ENCODE data around the gene HOXA6. TPM values are rescaled to one million over a fixed set of nuclear protein-coding genes. Genes with fewer than 3 reads are reported as not detected.

Gene HOXA6
- total RNA-seq, 2 donors from 2014 or later = 0.31 TPM; not detected in 1

GRCh38 chr7:27116962-27117886 is 30.4 kb downstream of the HOXA6 start:
- ATAC-seq = no peak
- no peak for DNase-seq (ENCODE audit: low spot score in 2 of 2)
- Mint-ChIP-seq H3K36me3 (no peaks in the 10 kb centered on the region), H3K9me3 (no peaks in the 10 kb centered on the region), H3K27ac (no peak overlapping the region)

GRCh38 chr7:27116031-27116961 is 31.3 kb downstream of the HOXA6 start:
- DNase-seq (ENCODE audit: low spot score in 2 of 2) (no peak), ATAC-seq (no peak)
- Mint-ChIP-seq H3K36me3 (no peaks in the 10 kb centered on the region), H3K27ac (no peak overlapping the region), H3K9me3 (no peaks in the 10 kb centered on the region)

GRCh38 chr7:27115221-27116026 is 32.1 kb downstream of the HOXA6 start:
- DNase-seq (ENCODE audit: low spot score in 2 of 2) = no peak
- Mint-ChIP-seq H3K36me3 (no peaks in the 10 kb centered on the region), H3K9me3 (no peaks in the 10 kb centered on the region), H3K27ac (no peak overlapping the region)
- ATAC-seq = no peak

GRCh38 chr7:27114881-27115220 is 32.7 kb downstream of the HOXA6 start:
- H3K27ac Mint-ChIP-seq = no peak overlapping the region
- H3K9me3 Mint-ChIP-seq = no peaks in the 10 kb centered on the region
- DNase-seq (ENCODE audit: low spot score in 2 of 2) (no peak), ATAC-seq (no peak)
- no peaks in the 10 kb centered on the region for H3K36me3 Mint-ChIP-seq

- Mint-ChIP-seq H3K9me3 (no peaks in the 10 kb centered on the region), H3K27ac (no peak overlapping the region), H3K36me3 (no peaks in the 10 kb centered on the region)
- DNase-seq (ENCODE audit: low spot score in 2 of 2) = no peak
- no peak for ATAC-seq
Measured at GRCh38 chr7:27113991-27114769, 33.4 kb downstream of the HOXA6 start.

GRCh38 chr7:27112955-27113949 is 34.3 kb downstream of the HOXA6 start:
- no peak overlapping the region for H3K27ac Mint-ChIP-seq
- ATAC-seq (no peak), DNase-seq (ENCODE audit: low spot score in 2 of 2) (no peak)
- no peaks in the 10 kb centered on the region for H3K9me3 Mint-ChIP-seq
- no peaks in the 10 kb centered on the region for H3K36me3 Mint-ChIP-seq

- DNase-seq (ENCODE audit: low spot score in 2 of 2) (no peak), ATAC-seq (no peak)
- Mint-ChIP-seq H3K27ac (no peak overlapping the region), H3K36me3 (no peaks in the 10 kb centered on the region), H3K9me3 (no peaks in the 10 kb centered on the region)
Measured at GRCh38 chr7:27112361-27112760, 35.2 kb downstream of the HOXA6 start.

GRCh38 chr7:27111751-27112277 is 35.8 kb downstream of the HOXA6 start:
- ATAC-seq (no peak), DNase-seq (ENCODE audit: low spot score in 2 of 2) (no peak)
- no peak overlapping the region for H3K27ac Mint-ChIP-seq
- no peaks in the 10 kb centered on the region for H3K9me3 Mint-ChIP-seq
- H3K36me3 Mint-ChIP-seq = no peaks in the 10 kb centered on the region

- no peak for DNase-seq (ENCODE audit: low spot score in 2 of 2)
- H3K9me3 Mint-ChIP-seq = no peaks in the 10 kb centered on the region
Measured at GRCh38 chr7:27111042-27111750, 36.4 kb downstream of the HOXA6 start.

GRCh38 chr7:27110186-27111031 is 37.2 kb downstream of the HOXA6 start:
- H3K36me3 Mint-ChIP-seq = no peaks in the 10 kb centered on the region
- no peak for ATAC-seq
- H3K9me3 Mint-ChIP-seq = no peaks in the 10 kb centered on the region
- no peak for DNase-seq (ENCODE audit: low spot score in 2 of 2)
- no peak overlapping the region for H3K27ac Mint-ChIP-seq

More at GRCh38 chr7:27111042-27111750, 36.4 kb downstream of the HOXA6 start:
- Mint-ChIP-seq H3K36me3 (no peaks in the 10 kb centered on the region), H3K27ac (no peak overlapping the region)
- no peak for ATAC-seq

GRCh38 chr7:27109466-27110185 is 37.9 kb downstream of the HOXA6 start:
- no peak for DNase-seq (ENCODE audit: low spot score in 2 of 2)
- H3K27ac Mint-ChIP-seq = no peak overlapping the region
- no peaks in the 10 kb centered on the region for H3K36me3 Mint-ChIP-seq
- ATAC-seq = no peak
- no peaks in the 10 kb centered on the region for H3K9me3 Mint-ChIP-seq

- Mint-ChIP-seq H3K36me3 (peaks cover 0 to 6% of the 10 kb centered on the region in 2 donors), H3K9me3 (no peaks in the 10 kb centered on the region), H3K27ac (no peak overlapping the region)
- DNase-seq (ENCODE audit: low spot score in 2 of 2) (no peak), ATAC-seq (no peak)
Measured at GRCh38 chr7:27108390-27109127, 39.0 kb downstream of the HOXA6 start.

All from activated naive CD4-positive, alpha-beta T cell treated with anti-CD3 and anti-CD28 coated beads, Interleukin-2, amount 50 U/mL, for 72 hours (primary cell).